Stimulated activated CD4-positive, alpha-beta T cell treated with anti-CD3 and anti-CD28 coated beads, Interleukin-15, amount 100 ng/mL, for 1 hour (primary cell): ENCODE measurements around the gene HACE1.
"Not testable (repeated sequence)": the region's sequence is repeated elsewhere in the genome, so short reads cannot be mapped to it uniquely, and the experiment has no call there.

Experiments
- DNase-seq, 2 donors: peaks; one replicate each; pipeline ENCODE4 v3.0.0-alpha.2; 2020; ENCODE audit warnings: low read depth in 1 of 2, low spot score in 1 of 2

Gene HACE1

DNA sequence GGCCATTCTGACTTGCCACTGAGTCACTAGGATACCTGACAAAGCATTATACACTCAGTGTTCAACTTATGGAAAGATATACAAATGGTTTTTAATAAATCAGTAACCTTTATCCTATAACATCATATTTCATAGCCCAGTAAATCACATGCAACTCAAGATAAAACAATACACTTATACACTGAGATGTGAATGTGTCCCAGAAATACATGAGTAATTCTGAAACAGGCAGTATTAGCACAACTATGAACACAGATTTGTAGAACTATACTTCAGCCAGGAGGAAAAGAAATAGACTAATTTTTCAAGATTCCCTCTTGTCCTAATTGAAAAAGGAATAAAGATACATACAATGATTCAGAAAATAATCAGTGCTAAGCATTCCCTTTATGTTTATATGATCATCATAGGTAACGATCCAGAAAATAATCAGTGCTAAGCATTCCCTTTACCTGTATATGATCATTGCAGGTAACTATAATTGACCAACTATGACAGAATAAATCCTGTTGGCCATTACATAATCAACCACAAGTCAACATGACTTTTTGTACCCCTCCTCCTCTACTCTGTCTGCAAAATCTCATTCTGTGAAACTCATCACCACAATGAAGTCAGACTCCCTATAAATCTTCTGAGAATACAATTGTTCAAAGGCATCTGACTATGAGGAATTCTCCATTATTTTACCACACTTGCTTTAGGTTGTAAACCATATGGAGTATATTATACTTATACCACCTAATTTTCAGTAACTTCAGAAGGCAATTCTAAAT, 30.3 kb downstream of the HACE1 start:
- DNase-seq, result no peak

- no peak for DNase-seq
These were observed 31.2 kb downstream of the HACE1 start for GRCh38 chr6:104828478-104828877.

- DNase-seq, result not testable (repeated sequence)
These were observed 38.9 kb downstream of the HACE1 start for GRCh38 chr6:104820820-104821219.

DNA sequence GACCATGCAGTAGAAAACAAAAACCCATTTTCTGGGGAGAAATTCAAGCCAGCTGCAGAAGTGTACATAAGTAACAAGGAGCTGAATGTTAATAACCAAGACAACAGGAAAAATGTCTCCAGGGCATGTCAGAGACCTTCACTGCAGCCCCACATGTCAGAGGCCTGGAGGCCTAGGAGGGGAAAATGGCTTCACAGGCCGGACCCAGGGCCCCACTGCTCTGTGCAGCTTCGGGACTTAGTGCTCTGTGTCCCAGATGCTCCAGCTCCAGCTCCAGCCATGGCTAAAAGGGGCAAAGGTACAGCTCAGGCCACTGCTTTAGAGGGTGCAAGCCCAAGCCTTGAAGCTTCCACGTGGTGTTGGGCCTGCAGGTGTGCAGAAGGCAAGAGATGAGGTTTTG, 43.6 kb downstream of the HACE1 start:
- no peak for DNase-seq

- DNase-seq, result no peak
These were observed 45.0 kb downstream of the HACE1 start for GRCh38 chr6:104814743-104815142.

DNA sequence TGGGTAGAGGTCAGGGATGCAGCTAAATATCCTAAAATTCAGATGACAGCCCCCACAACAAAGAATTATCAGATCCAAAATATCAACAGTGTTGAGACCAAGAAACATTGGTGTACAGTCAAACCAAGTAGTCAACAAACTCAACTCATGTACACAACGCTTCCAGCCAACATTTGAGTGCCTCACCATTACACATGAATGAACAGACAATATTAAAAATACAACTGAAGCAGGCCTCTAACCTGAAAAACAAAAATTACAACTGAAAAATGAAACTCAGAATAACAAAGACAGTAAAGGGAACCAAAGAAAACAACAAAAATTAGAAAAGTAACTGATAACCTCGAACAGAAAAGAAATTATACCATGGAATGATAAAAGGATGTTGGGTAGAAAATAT, 46.2 kb downstream of the HACE1 start:
- no peak for DNase-seq

GRCh38 chr6:104809116-104809515, 50.6 kb downstream of the HACE1 start:
- DNase-seq, result no peak

- DNase-seq, result not testable (repeated sequence)
These were observed 54.4 kb downstream of the HACE1 start for GRCh38 chr6:104805335-104805734.

DNA sequence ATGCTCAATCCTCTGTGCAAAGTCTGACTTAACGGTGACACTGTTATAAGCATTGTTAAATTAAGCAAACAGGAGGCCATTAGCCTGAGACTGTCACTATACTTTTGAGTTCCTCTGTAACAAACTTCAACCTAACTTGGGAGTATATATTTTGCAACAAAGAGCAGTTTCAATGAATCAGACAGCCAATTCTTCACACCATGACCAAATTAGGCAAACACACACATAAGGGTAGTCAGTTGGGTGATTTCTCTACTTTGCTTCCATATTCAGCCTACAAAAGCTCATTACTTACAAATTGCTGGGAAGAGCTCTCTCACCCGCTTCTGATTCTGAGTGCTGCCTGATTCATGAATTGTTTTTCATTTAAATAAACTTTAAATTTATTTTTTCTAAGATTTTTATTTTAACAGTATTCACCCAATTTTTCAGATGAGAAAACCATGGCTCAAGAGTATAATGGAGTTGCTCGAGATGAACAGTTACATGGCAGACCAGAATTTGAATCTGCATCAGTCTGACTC, 60.5 kb downstream of the HACE1 start:
- no peak for DNase-seq

- DNase-seq, result no peak
These were observed 63.5 kb downstream of the HACE1 start for GRCh38 chr6:104796031-104796785.

DNA sequence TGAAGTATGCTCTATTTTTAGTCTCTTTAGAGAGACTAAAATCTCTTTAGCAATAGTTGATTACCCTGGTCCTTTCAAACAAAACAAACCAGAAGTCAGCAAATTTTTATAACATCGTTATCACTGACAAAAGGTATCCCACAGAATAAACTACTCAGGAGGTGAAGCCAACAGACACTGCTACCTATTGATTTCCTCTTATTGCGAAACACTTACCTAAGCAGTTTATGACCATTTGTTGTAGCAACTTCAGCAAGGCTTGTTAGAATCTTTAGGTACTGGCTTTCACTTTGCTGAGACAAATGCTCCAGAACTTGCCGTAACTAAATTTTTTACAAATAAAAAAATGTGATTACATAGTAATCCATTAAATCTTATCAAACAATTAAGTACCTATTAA, 64.4 kb downstream of the HACE1 start:
- DNase-seq, result no peak

GRCh38 chr6:104789770-104790190, 69.9 kb downstream of the HACE1 start:
- no peak for DNase-seq

DNA sequence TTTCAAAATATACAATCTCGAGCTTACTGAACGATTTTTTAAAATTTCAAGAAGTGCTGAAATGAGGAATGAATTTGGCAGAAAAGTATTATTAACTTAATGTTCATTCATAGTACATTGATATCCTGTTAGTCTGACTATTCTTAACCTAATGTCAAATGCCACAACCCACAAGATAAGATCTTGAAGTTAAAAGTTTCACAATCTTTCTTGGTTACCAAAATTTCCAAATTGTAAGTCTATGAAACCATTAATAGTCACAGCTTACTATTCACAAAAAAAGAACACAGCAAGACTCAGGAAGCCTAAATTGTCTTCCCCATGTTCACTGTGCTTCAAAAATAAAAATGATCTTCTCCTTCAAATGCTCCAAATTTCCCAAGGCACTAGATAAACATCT, 71.3 kb downstream of the HACE1 start:
- no peak for DNase-seq

DNA sequence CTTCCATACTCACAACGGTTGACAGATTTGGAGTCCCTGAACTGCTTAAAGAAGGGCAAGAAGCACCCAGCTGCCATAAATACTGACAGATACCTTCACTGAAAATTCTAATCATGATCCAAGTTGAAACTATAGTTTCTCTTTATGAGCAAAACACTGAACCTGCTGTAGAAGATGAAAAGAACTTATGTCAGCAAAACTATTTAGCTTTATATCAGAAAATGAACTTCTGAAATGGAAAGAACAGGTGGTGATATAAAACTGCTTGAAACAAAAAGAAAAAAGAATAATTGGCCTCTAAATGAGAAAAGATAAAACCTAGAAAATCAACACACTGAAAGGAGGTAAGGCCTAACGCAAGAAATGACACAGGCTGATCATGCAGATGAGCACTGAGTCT, 72.4 kb downstream of the HACE1 start:
- DNase-seq, result no peak

DNA sequence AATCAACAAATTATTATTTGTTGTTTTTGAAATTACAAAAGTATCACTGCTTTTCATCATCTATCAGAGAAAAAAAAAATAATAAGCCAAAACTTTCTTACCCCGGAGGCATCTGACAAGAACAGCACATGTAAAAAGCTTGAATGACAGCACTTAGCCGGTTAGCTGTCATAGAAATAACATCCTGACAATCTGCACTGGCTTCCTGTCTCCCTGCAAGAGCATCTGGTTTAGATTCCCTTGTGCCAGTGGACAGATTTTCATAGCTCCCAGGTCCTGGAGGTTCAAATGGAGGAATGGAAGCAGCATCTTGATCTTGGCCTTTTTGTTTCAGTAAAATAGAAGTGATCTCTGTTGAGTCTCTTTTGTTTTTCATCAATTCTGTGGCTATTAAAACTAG, 74.8 kb downstream of the HACE1 start:
- no peak for DNase-seq

DNA sequence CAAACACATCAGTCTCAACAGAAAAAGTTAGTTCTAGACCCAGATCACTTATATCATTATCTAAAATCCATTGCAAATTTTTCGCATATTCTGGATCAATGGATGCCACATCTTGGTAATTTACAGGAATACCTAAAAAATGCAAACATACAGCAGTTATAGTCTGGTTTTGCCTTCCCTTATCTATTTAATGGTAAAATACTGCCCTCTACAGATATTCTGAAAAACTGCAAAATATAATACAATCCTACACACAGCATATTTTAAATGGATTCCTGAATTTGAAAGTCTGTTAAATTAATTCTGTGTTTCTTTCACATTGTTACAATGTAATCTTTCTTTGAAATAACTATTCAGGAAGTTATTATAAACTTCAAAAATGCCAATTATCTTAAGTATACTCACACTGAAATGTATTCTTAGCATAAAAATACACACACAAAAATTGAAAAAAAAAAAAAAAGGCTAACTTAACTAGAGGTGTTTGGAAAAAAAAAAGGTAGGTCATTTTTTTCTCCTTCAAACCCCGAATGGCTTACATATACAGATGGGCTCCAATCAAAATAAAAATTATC, 88.4 kb downstream of the HACE1 start:
- DNase-seq, result no peak

DNA sequence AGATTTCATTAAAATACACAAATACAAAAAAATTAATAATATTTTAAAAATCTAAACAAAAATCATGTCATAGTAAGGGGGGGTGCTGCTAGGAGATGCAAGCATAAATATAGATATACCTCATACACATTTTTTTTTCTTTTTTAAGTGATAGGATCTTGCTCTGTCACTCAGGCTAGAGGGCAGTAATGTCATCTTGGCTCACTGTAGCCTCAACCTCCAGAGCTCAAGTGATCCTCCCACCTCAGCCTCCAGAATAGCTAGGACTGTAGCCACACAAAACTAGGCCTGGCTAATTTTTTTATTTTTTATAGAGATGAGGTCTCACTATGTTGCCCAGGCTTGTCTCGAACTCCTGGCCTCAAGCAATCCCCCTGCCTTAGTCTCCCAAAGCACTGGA, 90.8 kb downstream of the HACE1 start:
- no peak for DNase-seq

DNA sequence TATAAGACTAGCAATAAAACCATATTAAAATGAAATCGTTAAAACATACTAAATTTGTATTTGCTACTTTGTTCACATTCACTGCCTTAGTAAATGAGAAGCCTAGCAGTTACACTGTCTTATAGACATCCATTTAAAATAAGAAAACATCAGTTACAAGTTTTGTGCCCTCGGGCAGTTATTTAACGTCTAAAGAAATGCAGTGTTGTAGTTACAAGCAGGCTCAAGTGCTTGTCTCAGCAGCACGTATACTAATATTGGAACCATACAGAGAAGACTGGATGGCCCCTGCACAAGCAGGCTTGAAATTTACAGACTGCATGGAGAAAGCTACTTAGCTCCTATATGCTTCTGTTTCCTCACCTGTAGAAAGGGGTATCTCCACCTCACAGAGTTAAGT, 93.1 kb downstream of the HACE1 start:
- DNase-seq, result no peak

GRCh38 chr6:104754788-104755409, 104.8 kb downstream of the HACE1 start:
- no peak for DNase-seq

- DNase-seq, result no peak
These were observed 106.5 kb downstream of the HACE1 start for GRCh38 chr6:104753251-104753650.

GRCh38 chr6:104750449-104750848, 109.3 kb downstream of the HACE1 start:
- DNase-seq, result no peak

DNA sequence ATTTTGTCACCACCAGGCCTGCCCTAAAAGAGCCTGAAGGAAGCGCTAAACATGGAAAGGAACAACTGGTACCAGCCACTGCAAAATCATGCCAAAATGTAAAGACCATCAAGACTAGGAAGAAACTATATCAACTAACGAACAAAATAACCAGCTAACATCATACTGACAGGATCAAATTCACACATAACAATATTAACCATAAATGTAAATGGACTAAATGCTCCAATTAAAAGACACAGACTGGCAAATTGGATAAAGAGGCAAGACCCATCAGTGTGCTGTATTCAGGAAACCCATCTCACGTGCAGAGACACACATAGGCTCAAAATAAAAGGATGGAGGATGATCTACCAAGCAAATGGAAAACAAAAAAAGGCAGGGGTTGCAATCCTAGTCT, 120.6 kb downstream of the HACE1 start:
- DNase-seq, result not testable (repeated sequence)
